ENCODE data around the gene TEX29. TPM values are rescaled to one million over a fixed set of nuclear protein-coding genes. Genes with fewer than 3 reads are reported as not detected.

Gene TEX29
- total RNA-seq, 1 experiment from 2014 or later, result 0.33 TPM

- Histone ChIP-seq H3K23me2 (ENCODE audit: insufficient read length, low read depth, low read length, poor library complexity, severe bottlenecking) (no peaks in the 10 kb centered on the region), H4K91ac (ENCODE audit: insufficient read length, low read depth, low read length) (no peak overlapping the region), H3K4me1 (ENCODE audit: insufficient read depth, low read length) (no peaks in the 10 kb centered on the region), H3K79me1 (ENCODE audit: insufficient read depth, low read depth, low read length, poor library complexity, severe bottlenecking) (no peaks in the 10 kb centered on the region), H4K8ac (replicated peaks; ENCODE audit: insufficient read length, low read depth, low read length) (no peak overlapping the region), H3K4ac (ENCODE audit: low read depth, low read length) (no peak overlapping the region), H2BK15ac (ENCODE audit: low read depth, low read length) (no peak overlapping the region), H2BK12ac (ENCODE audit: insufficient read length, low read depth, low read length) (no peak overlapping the region), H3K18ac (ENCODE audit: insufficient read length, low read depth, low read length) (no peak overlapping the region), H3K9me3 (ENCODE audit: control insufficient read depth, low read depth, low read length) (no peaks in the 10 kb centered on the region), H2AFZ (ENCODE audit: low read length) (no peak overlapping the region), H4K20me1 (ENCODE audit: control insufficient read depth, insufficient read depth, insufficient read length) (no peaks in the 10 kb centered on the region), H3K23ac (ENCODE audit: insufficient read length, low read depth, low read length) (no peak overlapping the region), H2AK5ac (ENCODE audit: insufficient read length, low read length) (no peak overlapping the region), H2BK120ac (ENCODE audit: low read depth, low read length, poor library complexity, severe bottlenecking) (no peak overlapping the region), H3T11ph (ENCODE audit: low read length) (no peak overlapping the region), H3K4me2 (ENCODE audit: insufficient read depth, insufficient read length, low read length) (no peak overlapping the region), H3K27ac (ENCODE audit: insufficient read length, low read depth, low read length) (no peak overlapping the region), H3K9ac (ENCODE audit: extremely low read depth, insufficient read length, low read length) (no peak overlapping the region), H4K5ac (ENCODE audit: insufficient read length, low read depth, low read length) (no peak overlapping the region), H3K27me3 (ENCODE audit: insufficient read depth, low read length) (no peaks in the 10 kb centered on the region), H3K79me2 (ENCODE audit: insufficient read depth, low read length) (no peaks in the 10 kb centered on the region), H3K14ac (ENCODE audit: insufficient read depth, low read length) (no peak overlapping the region), H3K56ac (ENCODE audit: insufficient read length, low read depth, low read length) (no peak overlapping the region), H2BK20ac (ENCODE audit: low read depth, low read length, poor library complexity, severe bottlenecking) (no peak overlapping the region), H2BK5ac (ENCODE audit: insufficient read length, low read length) (no peak overlapping the region)
- no CpG with 5 or more reads among the region's 12 CpGs for WGBS (ENCODE audit: extremely low coverage, insufficient read length, low lambda C conversion rate)
- peak; percentile 14 for DNase-seq
- TF ChIP-seq CTCF (conservative IDR thresholded peaks at IDR 0.05), result no peak
- Mint-ChIP-seq H3K9me3 (no peaks in the 10 kb centered on the region), H3K4me3 (no peak overlapping the region), H3K27me3 (ENCODE audit: low read depth) (no peaks in the 10 kb centered on the region), H3K36me3 (ENCODE audit: insufficient read depth in 1 of 3, low read depth in 3 of 3) (no peaks in the 10 kb centered on the region; a peak in 2 of 7 replicates), H3K27ac (peak overlapping the region in 1 of 3 experiments; percentile 49; a peak in 2 of 7 replicates), H3K4me1 (peaks cover 9 to 13% of the 10 kb centered on the region in 2 experiments)
Measured at GRCh38 chr13:111319521-111319920, 921 bp upstream of the TEX29 start.
